Inflammatory macrophage (primary cell): ENCODE data around the gene FTHL17.

Experiments used
- DNase-seq, 2 donors: peaks; one replicate each; pipeline ENCODE4 v3.0.0-alpha.2; 2020 to 2022
- total RNA-seq, 18 experiments: gene quantifications; one replicate each; lab custom pipeline; 2026; ENCODE audit warnings: mixed read lengths in 6 of 18, inconsistent platforms in 2 of 18; lab: John Stamatoyannopoulos, UW

The FTHL17 gene
- total RNA-seq = 0 to 0.03 (median 0) reads per million in 18 experiments

- DNase-seq = no peak
Measured at GRCh38 chrX:31071725-31072124, at the start of gene FTHL17. Gene FTHL17, minus strand, starts transcription at chrX:31072041. Its CDS starts 88 bp downstream, at chrX:31071953.

- no peak for DNase-seq
Measured at GRCh38 chrX:31117266-31117665, 45.4 kb upstream of the FTHL17 start.

- DNase-seq = no peak
Measured at GRCh38 chrX:31115398-31115797, 43.6 kb upstream of the FTHL17 start.

- no peak for DNase-seq
Measured at GRCh38 chrX:31114858-31115257, 43.0 kb upstream of the FTHL17 start.

GRCh38 chrX:31112226-31112999 is 40.6 kb upstream of the FTHL17 start:
- no peak for DNase-seq

GRCh38 chrX:31110657-31111056 is 38.8 kb upstream of the FTHL17 start:
- no peak for DNase-seq

GRCh38 chrX:31099536-31100090 is 27.8 kb upstream of the FTHL17 start:
- peak in 1 of 2 donors; percentile 0 for DNase-seq

- no peak for DNase-seq
Measured at GRCh38 chrX:31098079-31098478, 26.2 kb upstream of the FTHL17 start.

GRCh38 chrX:31093639-31093975 is 21.8 kb upstream of the FTHL17 start:
- DNase-seq = no peak

GRCh38 chrX:31092970-31093638 is 21.3 kb upstream of the FTHL17 start:
- DNase-seq = no peak

- DNase-seq = no peak
Measured at GRCh38 chrX:31092476-31092875, 20.6 kb upstream of the FTHL17 start.

- DNase-seq = no peak
Measured at GRCh38 chrX:31091819-31092218, 20.0 kb upstream of the FTHL17 start.

- no peak for DNase-seq
Measured at GRCh38 chrX:31074522-31074921, 2.7 kb upstream of the FTHL17 start.

- no peak for DNase-seq
Measured at GRCh38 chrX:31071262-31071661, 579 bp downstream of the FTHL17 start.

GRCh38 chrX:31070057-31070468 is 1.8 kb downstream of the FTHL17 start:
- DNase-seq = no peak

GRCh38 chrX:31063114-31063513 is 8.7 kb downstream of the FTHL17 start:
- no peak for DNase-seq

- DNase-seq = no peak
Measured at GRCh38 chrX:31061091-31061490, 10.8 kb downstream of the FTHL17 start.

GRCh38 chrX:31060016-31060415 is 11.8 kb downstream of the FTHL17 start:
- no peak for DNase-seq

- DNase-seq = no peak
Measured at GRCh38 chrX:31058284-31058683, 13.6 kb downstream of the FTHL17 start.

GRCh38 chrX:31057691-31058090 is 14.2 kb downstream of the FTHL17 start:
- DNase-seq = peak; percentile 16 to 47

GRCh38 chrX:31057291-31057690 is 14.6 kb downstream of the FTHL17 start:
- no peak for DNase-seq

- DNase-seq = no peak
Measured at GRCh38 chrX:31053621-31054020, 18.2 kb downstream of the FTHL17 start.

- no peak for DNase-seq
Measured at GRCh38 chrX:31039327-31039711, 32.5 kb downstream of the FTHL17 start.
